HEK293 (cell line): ENCODE data around the gene DAGLB.

Experiments
- CTCF ChIA-PET: fragments of 350-600 bp; formaldehyde crosslinking; extraction: SDS; loops from one replicate; lab custom pipeline; 2021; ENCODE audit warnings: antibody characterized with exemption; lab: Yijun Ruan, JAX
- POLR2A ChIA-PET: fragments of 300-600 bp; formaldehyde crosslinking; extraction: SDS; loops from one replicate; lab custom pipeline; 2020; ENCODE audit warnings: antibody characterized with exemption, inconsistent platforms; lab: Yijun Ruan, JAX
- H3K27ac ChIP-seq: fragments of 200-500 bp; sonication (Bioruptor generic); 2 replicates; pipeline ENCODE4 v1.5.1; 2014; ENCODE audit warnings: low read depth, low read length, control low read depth, inconsistent platforms; ENCODE audit errors: extremely low read depth
- H3K36me3 ChIP-seq, 2 experiments: fragments of 200-500 bp in 1 of 2; sonication (Bioruptor generic) in 1 of 2; 1 replicate in 1 of 2; 2 replicates in 1 of 2; pipeline ENCODE4 v1.5.1; 2014 to 2017; ENCODE audit warnings: inconsistent platforms in 2 of 2, low read length in 2 of 2; ENCODE audit not compliant: control insufficient read depth in 2 of 2, insufficient read depth in 1 of 2
- H3K4me1 ChIP-seq: fragments of 200-500 bp; sonication (Bioruptor generic); 2 replicates; pipeline ENCODE4 v1.5.1; 2014; ENCODE audit warnings: mild to moderate bottlenecking, low read length, inconsistent platforms; ENCODE audit not compliant: control insufficient read depth, insufficient read depth
- H3K4me3 ChIP-seq: 2 replicates; pipeline ENCODE4 v1.5.1; 2011; ENCODE audit warnings: low read depth, mild to moderate bottlenecking, control low read depth, low read length, moderate library complexity
- H3K9me3 ChIP-seq: fragments of 200-500 bp; sonication (Bioruptor generic); 2 replicates; pipeline ENCODE4 v1.5.1; 2014; ENCODE audit warnings: low read depth, low read length, inconsistent platforms; ENCODE audit not compliant: control insufficient read depth, insufficient read depth
- SP7 ChIP-seq: fragments of 450-650 bp; formaldehyde crosslinking; IDR thresholded peaks from 2 replicates; pipeline ENCODE4 v1.5.1; 2016; ENCODE audit warnings: missing biosample characterization, missing genetic modification characterization
- WT1 ChIP-seq: fragments of 450-650 bp; formaldehyde crosslinking; IDR thresholded peaks from 2 replicates; pipeline ENCODE4 v1.5.1; 2016; ENCODE audit warnings: missing biosample characterization, missing genetic modification characterization
- ZNF341 ChIP-seq: fragments of 450-650 bp; formaldehyde crosslinking; IDR thresholded peaks from 2 replicates; pipeline ENCODE4; 2016; ENCODE audit warnings: low read depth, missing biosample characterization, missing genetic modification characterization
- TF ChIP-seq, protein P1 (sequence below): fragments of 450-650 bp; formaldehyde crosslinking; IDR thresholded peaks from 2 replicates; pipeline ENCODE4 v1.5.1; 2016; ENCODE audit warnings: missing biosample characterization, missing genetic modification characterization
- TF ChIP-seq, protein P2 (sequence below): fragments of 450-650 bp; formaldehyde crosslinking; IDR thresholded peaks from 2 replicates; pipeline ENCODE4 v1.5.1; 2016; ENCODE audit warnings: missing biosample characterization, missing genetic modification characterization, borderline replicate concordance
- TF ChIP-seq, protein P3 (sequence below): fragments of 450-650 bp; formaldehyde crosslinking; conservative IDR thresholded peaks from 2 replicates; pipeline ENCODE4 v1.5.1; 2016; ENCODE audit warnings: low read depth, missing biosample characterization, missing genetic modification characterization
- TF ChIP-seq, protein P4 (sequence below): fragments of 450-650 bp; formaldehyde crosslinking; IDR thresholded peaks from 2 replicates; pipeline ENCODE4 v1.5.1; 2016; ENCODE audit warnings: missing biosample characterization, missing genetic modification characterization

The DAGLB gene

DNA sequence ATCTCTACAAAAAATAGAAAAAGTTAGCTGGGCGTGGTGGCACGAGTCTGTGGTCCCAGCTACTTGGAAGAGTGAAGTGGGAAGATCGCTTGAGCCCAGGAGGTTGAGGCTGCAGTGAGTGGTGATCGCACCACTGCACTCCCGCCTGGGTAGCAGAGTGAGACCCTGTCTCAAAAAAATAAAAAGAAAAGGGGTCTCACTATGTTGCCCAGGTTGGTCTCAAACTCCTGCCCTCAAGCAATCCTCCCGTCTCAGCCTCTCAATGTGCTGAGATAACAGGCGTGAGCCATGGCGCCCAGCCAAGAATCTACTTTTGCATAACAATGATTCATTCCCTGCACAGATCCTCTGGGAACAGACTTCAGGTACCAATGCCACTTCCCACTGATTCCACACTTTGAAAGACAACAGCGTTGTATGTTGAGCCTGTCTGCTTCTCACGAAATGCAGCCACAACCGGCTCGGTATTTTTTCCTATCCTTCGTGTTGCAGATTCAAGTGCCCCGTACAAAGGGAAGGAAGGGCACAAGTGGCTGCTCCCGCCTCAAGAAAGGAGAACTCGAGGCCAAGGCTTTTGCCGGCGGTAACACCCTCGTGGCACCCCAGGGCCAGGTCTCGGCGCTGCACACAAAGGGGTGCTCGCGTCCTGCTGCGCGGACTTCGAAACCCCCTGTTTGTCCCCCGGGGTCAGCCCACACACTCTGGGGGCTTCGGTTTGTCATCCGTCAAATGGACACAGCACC is 745 bp downstream of the DAGLB start (continued):
- TF ChIP-seq, protein P1, sequence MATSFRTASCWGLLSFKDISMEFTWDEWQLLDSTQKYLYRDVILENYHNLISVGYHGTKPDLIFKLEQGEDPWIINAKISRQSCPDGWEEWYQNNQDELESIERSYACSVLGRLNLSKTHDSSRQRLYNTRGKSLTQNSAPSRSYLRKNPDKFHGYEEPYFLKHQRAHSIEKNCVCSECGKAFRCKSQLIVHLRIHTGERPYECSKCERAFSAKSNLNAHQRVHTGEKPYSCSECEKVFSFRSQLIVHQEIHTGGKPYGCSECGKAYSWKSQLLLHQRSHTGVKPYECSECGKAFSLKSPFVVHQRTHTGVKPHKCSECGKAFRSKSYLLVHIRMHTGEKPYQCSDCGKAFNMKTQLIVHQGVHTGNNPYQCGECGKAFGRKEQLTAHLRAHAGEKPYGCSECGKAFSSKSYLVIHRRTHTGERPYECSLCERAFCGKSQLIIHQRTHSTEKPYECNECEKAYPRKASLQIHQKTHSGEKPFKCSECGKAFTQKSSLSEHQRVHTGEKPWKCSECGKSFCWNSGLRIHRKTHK (tag by site-specific recombination): no peak
- peak; percentile 46; the same call in 1 of the 2 replicates for TF ChIP-seq SP7
- TF ChIP-seq, protein P2, sequence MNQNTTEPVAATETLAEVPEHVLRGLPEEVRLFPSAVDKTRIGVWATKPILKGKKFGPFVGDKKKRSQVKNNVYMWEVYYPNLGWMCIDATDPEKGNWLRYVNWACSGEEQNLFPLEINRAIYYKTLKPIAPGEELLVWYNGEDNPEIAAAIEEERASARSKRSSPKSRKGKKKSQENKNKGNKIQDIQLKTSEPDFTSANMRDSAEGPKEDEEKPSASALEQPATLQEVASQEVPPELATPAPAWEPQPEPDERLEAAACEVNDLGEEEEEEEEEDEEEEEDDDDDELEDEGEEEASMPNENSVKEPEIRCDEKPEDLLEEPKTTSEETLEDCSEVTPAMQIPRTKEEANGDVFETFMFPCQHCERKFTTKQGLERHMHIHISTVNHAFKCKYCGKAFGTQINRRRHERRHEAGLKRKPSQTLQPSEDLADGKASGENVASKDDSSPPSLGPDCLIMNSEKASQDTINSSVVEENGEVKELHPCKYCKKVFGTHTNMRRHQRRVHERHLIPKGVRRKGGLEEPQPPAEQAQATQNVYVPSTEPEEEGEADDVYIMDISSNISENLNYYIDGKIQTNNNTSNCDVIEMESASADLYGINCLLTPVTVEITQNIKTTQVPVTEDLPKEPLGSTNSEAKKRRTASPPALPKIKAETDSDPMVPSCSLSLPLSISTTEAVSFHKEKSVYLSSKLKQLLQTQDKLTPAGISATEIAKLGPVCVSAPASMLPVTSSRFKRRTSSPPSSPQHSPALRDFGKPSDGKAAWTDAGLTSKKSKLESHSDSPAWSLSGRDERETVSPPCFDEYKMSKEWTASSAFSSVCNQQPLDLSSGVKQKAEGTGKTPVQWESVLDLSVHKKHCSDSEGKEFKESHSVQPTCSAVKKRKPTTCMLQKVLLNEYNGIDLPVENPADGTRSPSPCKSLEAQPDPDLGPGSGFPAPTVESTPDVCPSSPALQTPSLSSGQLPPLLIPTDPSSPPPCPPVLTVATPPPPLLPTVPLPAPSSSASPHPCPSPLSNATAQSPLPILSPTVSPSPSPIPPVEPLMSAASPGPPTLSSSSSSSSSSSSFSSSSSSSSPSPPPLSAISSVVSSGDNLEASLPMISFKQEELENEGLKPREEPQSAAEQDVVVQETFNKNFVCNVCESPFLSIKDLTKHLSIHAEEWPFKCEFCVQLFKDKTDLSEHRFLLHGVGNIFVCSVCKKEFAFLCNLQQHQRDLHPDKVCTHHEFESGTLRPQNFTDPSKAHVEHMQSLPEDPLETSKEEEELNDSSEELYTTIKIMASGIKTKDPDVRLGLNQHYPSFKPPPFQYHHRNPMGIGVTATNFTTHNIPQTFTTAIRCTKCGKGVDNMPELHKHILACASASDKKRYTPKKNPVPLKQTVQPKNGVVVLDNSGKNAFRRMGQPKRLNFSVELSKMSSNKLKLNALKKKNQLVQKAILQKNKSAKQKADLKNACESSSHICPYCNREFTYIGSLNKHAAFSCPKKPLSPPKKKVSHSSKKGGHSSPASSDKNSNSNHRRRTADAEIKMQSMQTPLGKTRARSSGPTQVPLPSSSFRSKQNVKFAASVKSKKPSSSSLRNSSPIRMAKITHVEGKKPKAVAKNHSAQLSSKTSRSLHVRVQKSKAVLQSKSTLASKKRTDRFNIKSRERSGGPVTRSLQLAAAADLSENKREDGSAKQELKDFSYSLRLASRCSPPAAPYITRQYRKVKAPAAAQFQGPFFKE (tag by site-specific recombination): no peak
- no peak for TF ChIP-seq ZNF341

DNA sequence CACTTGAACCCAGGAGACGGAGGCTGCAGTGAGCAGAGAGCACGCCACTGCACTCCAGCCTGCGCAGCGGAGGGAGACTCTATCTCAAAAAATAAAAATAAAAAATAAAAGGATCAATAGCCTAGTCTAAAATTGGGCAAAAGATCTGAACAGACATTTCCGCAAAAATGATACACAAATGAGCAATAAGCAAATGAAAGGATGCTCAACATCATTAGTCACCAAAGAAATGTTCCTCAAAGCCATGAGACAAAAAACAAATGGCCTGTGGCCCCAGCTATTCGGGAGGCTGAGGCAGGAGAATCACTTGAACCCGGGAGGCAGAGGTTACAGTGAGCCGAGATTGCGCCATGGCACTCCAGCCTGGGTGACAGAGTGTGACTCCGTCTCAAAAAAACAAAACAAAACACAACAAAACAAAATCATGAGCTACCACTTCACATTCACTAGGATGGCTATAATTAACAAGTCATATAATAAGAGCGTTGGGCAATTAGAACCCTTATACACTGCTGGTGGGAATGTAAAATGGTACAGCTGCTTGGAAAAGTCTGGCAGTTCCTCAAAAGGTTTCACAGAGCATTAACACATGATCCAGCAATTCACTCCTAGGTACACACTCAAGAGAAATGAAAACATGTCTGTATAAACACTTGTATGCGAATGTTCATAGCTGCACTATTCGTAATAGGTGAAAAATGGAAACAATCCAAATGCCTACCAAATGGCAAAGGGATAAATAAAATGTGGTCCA is 3.1 kb downstream of the DAGLB start:
- Histone ChIP-seq H3K4me3 (no peak overlapping the region), H3K36me3 (peaks cover 30 to 42% of the 10 kb centered on the region in 2 experiments), H3K27ac (no peak overlapping the region), H3K9me3 (no peaks in the 10 kb centered on the region), H3K4me1 (no peaks in the 10 kb centered on the region)
- ChIA-PET POLR2A (no interaction called here), CTCF (interaction anchor here (0.6 to 1.4 kb wide), 5 partner anchors 10 to 588 kb away, joined by 3 to 4 read pairs (median 4); no protein-coding TSS in a partner anchor)
- peak; percentile 65 for TF ChIP-seq SP7
- TF ChIP-seq, protein P3, sequence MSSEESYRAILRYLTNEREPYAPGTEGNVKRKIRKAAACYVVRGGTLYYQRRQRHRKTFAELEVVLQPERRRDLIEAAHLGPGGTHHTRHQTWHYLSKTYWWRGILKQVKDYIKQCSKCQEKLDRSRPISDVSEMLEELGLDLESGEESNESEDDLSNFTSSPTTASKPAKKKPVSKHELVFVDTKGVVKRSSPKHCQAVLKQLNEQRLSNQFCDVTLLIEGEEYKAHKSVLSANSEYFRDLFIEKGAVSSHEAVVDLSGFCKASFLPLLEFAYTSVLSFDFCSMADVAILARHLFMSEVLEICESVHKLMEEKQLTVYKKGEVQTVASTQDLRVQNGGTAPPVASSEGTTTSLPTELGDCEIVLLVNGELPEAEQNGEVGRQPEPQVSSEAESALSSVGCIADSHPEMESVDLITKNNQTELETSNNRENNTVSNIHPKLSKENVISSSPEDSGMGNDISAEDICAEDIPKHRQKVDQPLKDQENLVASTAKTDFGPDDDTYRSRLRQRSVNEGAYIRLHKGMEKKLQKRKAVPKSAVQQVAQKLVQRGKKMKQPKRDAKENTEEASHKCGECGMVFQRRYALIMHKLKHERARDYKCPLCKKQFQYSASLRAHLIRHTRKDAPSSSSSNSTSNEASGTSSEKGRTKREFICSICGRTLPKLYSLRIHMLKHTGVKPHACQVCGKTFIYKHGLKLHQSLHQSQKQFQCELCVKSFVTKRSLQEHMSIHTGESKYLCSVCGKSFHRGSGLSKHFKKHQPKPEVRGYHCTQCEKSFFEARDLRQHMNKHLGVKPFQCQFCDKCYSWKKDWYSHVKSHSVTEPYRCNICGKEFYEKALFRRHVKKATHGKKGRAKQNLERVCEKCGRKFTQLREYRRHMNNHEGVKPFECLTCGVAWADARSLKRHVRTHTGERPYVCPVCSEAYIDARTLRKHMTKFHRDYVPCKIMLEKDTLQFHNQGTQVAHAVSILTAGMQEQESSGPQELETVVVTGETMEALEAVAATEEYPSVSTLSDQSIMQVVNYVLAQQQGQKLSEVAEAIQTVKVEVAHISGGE (tag by site-specific recombination): no peak
- TF ChIP-seq, protein P4, sequence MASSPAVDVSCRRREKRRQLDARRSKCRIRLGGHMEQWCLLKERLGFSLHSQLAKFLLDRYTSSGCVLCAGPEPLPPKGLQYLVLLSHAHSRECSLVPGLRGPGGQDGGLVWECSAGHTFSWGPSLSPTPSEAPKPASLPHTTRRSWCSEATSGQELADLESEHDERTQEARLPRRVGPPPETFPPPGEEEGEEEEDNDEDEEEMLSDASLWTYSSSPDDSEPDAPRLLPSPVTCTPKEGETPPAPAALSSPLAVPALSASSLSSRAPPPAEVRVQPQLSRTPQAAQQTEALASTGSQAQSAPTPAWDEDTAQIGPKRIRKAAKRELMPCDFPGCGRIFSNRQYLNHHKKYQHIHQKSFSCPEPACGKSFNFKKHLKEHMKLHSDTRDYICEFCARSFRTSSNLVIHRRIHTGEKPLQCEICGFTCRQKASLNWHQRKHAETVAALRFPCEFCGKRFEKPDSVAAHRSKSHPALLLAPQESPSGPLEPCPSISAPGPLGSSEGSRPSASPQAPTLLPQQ (tag by site-specific recombination): no peak
- TF ChIP-seq WT1 (tag by site-specific recombination): no peak
